ENCODE measurements around the gene RASEF.

GRCh38 chr9:83005361-83005760 is 57.6 kb downstream of the RASEF start:
- TF ChIP-seq CTCF (IDR thresholded peaks at IDR 0.05; ENCODE audit: insufficient read depth, low read length, poor library complexity, severe bottlenecking) (no peak), EZH2phosphoT487 (conservative IDR thresholded peaks at IDR 0.05; ENCODE audit: low read length) (no peak)

Measured in SU-DHL-6 (cell line).